HG02884 (cell line): Measurements from ENCODE around the gene TMEM38B.
"Not testable (repeated sequence)": the region's sequence is repeated elsewhere in the genome, so short reads cannot be mapped to it uniquely, and the experiment has no call there.

Experiments
- ATAC-seq: cut with Tn5 transposase; IDR thresholded peaks from one replicate; pipeline ENCODE4 v1.9.1; 2021; ENCODE audit warnings: mild to moderate bottlenecking, moderate library complexity; ENCODE audit not compliant: unreplicated experiment

Gene TMEM38B

DNA sequence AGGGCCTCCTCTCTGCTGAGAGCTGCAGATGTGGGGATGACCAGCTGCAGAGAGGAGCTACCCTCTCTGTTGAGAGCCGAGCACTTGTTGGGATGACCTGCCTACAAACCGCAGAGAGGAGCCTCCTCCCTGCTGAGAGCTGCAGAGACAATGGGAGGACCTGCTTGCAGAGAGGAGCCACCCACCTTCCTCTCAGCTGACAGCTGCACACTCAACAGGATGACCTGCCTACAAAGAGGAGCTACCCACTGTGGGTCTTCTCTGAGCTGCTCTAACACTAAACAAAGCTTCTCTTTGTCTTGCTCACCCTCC, 19.6 kb downstream of the TMEM38B start:
- ATAC-seq: no peak

DNA sequence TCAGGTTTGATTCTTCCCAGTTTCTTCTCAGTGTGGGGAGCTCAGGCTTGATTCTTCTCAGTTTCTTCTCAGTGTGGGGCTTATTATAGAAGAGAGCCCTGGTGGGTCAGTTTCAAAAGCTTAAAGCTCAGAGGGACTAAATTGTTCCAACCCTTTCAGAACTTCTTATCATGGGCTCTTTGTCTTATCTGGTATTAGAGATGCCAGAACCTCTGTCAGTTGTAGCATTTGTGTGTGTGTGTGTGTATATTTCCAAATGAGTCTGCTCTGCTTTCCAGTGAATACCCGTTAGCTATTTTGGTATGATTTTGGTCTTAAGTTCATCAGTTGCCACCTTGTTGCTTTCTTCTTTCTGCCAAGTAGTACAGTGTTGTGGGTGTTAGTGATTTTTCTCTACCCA, 21.8 kb downstream of the TMEM38B start:
- no peak for ATAC-seq

DNA sequence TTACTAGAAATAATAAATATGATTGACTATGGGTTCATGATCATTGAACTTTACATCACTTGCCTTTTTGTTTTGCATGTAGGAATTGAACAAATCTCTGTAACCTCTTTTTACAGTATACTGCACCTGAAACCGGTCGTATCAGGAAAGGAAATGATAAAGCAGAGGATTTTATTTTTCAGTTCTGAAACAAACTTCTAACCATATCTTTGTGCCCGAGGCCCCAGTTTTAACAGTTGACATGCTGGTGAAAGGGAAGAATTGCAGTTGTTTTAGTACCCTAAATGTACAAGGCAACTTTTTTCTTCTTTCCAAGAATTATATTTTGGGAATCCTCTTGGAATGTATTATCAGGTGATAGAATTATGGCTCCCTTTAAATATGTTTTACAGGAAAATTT, 27.8 kb downstream of the TMEM38B start:
- no peak for ATAC-seq

DNA sequence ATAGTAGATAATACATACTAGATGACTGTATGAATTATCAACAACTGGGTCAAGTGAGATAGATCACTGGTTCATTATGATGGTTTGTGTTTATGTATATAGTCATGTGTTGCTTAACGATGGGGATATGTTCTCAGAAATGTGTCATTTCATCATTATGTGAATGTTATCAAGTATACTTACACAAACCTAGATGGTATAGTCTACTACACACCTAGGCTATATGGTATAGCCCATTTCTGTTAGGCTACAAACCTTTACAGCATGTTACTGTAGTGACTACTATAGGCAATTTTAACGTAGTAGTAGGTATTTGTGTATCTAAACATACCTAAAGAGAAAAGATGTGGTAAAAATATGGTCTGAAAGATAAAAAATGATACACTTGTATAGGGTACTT, 31.0 kb downstream of the TMEM38B start:
- no peak for ATAC-seq

DNA sequence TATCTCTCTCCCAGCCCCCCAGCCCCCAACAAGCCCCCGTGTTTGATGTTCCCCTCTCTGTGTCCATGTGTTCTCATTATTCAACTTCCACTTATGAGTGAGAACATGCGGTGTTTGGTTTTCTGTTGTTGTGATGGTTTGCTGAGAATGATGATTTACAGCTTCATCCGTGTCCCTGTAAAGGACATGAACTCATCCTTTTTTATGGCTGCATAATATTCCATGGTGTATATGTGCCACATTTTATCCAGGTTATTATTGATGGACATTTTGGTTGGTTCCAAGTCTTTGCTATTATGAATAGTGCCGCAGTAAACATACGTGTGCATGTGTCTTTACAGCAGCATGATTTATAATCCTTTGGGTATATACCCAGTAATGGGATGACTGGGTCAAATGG, 33.9 kb downstream of the TMEM38B start:
- ATAC-seq: not testable (repeated sequence)

DNA sequence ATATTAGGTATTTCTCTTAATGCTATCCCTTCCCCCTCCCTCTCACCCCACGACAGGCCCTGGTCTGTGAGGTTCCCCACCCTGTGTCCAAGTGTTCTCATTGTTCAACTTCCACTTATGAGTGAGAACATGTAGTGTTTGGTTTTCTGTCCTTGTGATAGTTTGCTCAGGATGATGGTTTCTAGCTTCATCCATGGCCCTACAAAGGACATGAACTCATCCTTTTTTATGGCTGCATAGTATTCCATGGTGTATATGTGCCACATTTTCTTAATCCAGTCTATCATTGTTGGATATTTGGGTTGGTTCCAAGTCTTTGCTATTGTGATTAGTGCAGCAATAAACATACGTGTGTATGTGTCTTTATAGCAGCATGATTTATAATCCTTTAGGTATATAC, 37.1 kb downstream of the TMEM38B start:
- ATAC-seq: not testable (repeated sequence)

DNA sequence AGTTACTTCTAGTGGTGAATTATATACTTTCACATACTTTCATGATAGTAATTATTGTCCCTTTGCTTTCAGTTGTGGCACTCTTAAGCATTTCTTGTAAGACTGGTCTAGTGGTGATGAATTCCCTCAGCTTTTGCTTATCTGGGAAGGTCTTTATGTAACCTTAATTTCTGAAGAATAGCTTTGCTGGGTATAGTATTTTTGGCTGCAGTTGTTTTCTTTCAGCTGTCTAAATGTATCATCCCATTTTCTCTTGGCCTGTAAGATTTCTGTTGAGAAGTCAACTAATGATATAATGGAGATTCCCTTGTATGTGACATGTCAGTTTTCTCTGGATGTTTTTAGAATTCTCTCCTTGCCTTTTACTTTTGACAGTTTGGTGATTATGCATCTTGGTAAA, 41.0 kb downstream of the TMEM38B start:
- ATAC-seq: no peak

DNA sequence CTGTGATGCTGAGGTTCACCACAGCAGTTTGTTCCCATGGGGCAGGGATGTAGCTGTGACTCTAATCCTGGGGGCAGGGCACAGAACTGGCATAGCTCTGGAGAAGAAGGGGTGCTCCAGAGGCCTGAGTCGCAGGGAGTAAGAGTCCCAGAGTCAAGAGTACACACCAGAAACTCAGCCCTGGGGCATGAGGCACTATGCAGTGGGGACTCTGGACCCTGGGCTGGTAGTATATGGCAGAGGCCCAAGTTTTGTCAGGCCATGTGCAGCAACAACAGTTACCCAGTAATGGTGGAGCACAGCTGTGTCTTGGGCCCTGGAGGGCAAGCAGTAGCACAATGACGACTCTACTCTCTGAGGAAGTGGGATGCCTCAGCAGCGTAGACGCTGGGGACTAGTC, 42.9 kb downstream of the TMEM38B start:
- no peak for ATAC-seq

DNA sequence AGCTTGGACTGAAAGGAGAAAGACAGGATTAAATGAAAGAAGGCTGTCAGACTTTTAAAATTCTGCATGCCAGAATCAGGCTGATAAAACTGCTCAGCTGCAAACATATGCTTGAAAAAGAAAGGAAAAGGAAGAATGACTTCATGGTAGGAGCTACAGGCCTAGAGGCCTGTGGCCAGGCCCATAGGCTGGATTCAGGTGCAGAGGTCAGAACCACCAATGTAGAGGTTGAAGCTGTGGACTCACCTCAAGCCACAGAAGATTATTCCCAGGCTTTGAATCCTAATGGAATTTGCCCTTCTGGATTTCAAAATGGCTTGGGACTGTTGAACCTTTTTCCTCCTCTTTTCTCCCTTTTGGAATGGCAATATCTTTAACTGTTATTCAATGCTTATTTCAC, 47.7 kb downstream of the TMEM38B start:
- no peak for ATAC-seq

DNA sequence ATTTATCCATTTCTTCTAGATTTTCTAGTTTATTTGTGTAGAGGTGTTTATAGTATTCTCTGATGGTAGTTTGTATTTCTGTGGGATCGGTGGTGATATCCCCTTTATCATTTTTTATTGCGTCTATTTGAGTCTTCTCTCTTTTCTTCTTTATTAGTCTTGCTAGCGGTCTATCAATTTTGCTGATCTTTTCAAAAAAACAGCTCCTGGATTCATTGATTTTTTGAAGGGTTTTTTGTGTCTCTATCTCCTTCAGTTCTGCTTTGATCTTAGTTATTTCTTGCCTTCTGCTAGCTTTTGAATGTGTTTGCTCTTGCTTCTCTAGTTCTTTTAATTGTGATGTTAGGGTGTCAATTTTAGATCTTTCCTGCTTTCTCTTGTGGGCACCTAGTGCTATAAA, 53.0 kb downstream of the TMEM38B start:
- ATAC-seq: not testable (repeated sequence)

DNA sequence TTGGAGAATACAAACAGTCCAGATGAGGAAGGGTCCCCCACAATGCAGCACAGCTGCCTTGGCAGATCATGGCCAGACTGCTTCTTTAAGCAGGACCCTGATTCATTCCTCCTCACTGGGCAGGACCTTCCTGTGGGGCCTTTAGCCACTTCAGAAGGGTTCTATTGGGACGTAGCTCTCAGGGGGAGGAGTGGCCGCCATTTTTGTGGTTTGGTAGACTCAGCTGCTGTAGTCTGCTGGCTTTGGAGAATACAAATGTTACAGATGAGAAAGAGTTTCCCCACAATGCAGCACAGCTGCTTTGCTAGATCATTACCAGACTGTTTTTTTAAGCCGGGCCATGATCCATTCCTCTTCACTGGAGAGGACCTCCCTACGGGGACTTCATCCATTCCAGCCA, 57.4 kb downstream of the TMEM38B start:
- no peak for ATAC-seq

DNA sequence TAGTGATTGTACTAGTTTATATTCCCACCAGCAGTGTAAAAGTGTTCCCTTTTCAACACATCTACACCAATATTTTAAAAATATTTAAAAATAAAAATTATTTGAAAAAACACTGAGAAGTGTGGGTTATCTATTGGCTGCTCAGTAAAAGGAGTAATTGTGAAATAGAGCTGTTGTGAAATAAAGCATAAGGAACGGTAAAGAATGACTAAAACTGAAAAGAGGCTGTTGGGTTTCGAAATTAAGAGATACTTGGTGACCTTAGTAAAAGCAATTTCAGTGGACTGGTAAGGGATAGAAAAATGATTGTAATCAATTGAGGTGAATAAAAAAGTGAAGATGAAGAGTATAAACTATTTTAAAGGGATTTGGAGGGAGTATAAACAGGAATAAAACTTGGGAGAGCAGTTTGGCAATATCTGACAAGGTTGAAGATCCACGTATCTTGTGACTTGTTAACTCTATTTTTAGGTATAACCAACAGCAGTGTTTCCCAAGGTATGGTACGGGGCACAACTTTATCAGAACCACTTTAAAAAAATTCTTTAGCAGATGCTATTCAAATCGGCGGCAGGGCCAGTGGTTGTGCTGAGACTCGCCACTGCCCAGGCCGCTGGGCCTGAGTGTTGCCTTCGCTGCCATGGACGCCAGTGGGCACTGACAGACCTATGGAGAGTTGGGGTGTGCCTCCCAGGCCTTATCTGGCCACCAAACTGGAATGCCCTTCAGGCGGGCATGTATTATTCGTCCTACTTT, 63.3 kb downstream of the TMEM38B start:
- no peak for ATAC-seq

DNA sequence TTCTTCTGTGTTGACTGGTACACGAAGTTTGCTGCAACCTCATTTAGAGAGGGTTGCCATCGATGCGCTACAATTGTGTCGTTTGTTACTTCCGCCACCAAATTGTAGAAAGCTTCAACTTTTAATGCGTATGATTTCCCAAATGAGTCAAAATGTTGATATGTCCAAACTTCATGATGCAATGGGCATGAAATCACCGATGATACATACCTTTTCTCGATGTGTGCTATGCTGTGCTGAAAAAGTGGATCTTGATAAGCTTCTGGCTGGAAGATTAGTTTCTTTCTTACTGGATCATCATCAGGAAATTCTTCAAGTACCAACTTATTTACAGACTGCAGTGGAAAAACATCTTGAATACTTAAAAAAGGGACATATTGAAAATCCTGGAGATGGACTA, 65.7 kb downstream of the TMEM38B start:
- no peak for ATAC-seq

DNA sequence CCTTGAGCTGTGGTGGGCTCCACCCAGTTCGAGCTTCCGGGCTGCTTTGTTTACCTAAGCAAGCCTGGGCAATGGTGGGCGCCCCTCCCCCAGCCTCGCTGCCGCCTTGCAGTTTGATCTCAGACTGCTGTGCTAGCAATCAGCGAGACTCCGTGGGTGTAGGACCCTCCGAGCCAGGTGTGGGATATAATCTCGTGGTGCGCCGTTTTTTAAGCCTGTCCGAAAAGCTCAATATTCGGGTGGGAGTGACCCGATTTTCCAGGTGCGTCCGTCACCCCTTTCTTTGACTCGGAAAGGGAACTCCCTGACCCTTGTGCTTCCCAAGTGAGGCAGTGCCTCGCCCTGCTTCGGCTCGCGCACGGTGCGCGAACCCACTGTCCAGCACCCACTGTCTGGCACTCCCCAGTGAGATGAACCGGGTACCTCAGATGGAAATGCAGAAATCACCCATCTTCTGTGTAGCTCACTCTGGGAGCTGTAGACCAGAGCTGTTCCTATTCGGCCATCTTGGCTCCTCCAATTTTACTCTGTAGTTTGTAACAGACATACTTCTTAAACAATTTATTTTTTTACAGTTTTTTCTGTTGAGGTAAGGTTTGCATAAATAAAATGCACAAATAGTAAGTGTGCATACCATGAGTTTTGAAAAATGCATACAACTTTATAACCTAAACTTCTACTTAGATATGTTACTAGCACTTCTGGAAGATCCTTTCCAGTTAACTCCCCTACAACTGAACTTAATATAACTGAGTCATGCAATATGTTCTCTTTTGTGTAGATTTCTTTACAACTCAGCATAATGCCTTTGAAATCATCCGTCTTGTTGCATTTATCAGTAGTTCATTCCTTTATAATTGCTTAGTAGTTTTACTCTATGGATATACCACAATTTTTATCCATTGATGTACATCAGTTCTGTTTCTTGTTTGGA, 88.5 kb downstream of the TMEM38B start:
- not testable (repeated sequence) for ATAC-seq

DNA sequence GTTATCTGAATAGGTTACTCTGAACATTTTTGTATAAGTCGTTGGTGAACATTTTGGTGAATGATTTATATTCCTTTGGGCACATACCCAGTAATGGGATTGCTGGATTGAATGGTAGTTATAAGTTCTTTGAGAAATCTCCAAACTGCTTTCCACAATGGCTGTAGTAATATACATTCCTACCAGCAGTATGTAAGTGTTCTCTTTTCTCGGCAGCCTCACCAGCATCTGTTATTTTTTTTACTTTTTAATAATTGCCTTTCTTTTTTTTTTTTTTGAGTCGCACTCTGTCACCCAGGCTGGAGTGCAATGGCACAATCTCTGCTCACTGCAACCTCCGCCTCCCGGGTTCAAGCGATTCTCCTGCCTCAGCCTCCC, 89.1 kb downstream of the TMEM38B start:
- not testable (repeated sequence) for ATAC-seq

DNA sequence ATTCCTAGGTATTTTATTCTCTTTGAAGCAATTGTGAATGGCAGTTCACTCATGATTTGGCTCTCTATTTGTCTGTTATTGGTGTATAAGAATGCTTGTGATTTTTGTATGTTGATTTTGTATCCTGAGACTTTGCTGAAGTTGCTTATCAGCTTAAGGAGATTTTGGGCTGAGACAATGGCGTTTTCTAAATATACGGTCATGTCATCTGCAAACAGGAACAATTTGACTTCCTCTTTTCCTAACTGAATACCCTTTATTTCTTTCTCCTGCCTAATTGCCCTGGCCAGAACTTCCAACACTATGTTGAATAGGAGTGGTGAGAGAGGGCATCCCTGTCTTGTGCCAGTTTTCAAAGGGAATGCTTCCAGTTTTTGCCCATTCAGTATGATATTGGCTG, 92.5 kb downstream of the TMEM38B start:
- ATAC-seq: not testable (repeated sequence)

DNA sequence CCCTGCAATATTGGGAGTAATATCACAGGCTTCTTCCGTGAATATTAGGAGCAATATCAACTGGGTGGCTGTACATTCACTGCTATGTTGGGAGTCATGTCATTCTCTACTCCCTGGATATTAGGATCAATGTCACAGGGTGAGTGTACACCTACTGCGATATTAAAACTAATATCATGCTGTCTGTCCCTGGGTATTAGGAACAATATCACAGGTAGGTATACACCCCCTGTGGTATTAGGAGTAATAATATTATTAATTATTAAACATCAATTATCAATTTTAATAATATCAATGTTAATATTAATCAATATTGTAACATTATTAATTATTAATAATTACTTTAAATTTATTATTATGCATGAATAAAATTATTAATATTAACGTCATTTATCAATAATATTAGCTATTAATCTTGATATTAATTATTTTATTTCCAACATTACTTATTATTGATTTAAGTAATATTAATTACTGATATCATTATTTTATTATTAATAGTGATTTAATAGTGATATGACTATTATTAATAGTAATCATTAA, 121.9 kb downstream of the TMEM38B start:
- ATAC-seq: no peak

DNA sequence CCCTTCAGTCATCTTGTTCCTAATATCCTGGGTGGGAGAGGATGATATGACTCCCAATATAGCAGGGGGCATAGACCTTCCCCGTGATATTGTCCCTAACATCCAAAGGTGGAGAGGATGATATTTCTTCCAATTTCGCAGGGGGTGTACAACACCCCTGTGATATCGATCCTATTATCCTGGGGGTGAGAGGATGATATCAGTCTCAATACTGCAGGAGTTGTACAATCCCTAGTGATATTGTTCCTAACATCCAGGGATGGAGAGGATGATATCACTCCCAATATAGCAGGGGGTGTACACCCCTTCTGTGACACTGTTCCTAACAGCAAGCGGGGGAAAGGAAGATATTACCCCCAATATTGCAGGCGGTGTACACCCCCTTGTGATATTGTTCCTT, 122.6 kb downstream of the TMEM38B start:
- no peak for ATAC-seq

DNA sequence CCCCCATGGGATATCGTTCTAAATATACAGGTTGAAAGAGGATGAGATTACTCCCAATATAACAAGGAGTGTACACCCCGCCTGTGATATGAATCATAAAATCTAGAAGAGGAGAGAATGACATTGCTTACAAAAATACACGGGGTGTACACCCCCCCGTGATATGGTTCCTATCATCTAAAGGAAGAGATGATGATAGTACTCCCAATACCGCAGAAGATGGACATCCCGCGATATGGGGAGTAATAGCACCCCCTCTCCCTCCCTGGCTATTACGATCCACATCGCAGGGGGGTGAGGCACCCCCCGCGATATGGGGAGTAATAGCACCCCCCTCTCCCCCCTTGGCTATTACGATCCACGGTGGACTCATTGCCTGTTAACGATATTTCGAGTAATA, 124.6 kb downstream of the TMEM38B start:
- no peak for ATAC-seq

DNA sequence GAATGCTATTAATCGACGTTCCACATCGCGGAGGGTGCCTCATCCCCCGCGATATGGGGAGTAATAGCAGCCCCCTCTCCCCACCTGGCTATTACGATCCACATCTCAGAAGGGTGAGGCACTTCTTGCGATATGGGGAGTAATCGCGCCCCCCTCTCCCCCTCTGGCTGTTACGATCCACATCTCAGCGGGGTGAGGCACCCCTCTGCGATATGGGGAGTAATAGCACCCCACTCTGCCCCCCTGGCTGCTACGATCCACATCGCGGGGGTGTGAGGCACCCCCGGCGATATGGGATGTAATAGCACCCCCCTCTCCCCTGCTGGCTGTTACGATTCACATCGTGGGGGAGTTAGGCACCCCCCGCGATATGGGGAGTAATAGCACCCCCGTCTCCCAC, 128.5 kb downstream of the TMEM38B start:
- ATAC-seq: no peak
